NK-92 (cell line): ENCODE measurements around the gene GMPPB.

Source experiments
- DNase-seq: peaks from one replicate; lab custom pipeline; 2025; ENCODE audit not compliant: unreplicated experiment; lab: John Stamatoyannopoulos, UW

GMPPB gene

DNA sequence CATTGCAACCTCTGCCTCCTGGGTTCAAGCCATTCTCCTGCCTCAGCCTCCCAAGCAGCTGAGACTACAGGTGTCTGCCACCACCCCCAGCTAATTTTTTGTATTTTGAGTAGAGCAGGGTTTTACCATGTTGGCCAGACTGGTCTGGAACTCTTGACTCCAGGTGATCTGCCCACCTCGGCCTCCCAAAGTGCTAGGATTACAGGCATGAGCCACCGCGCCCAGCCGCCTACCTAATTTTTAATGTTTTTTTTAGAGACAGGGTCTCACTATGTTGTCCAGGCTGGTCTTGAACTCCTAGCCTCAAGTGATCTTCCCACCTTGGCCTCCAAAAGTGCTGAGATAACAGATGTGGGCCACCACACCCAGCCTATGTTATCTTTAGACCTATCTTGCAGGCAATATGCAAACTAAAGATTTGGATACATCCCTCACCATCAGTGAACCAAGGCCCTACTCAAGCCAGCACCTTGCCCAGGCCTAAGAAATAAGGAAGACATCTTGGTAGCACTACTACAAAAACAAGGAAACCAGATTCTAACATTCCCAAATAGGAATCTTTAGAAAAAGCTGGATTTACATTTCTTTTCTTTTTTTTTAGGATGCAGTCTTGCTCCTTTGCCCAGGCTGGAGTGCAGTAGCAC, 6.3 kb upstream of the GMPPB start:
- DNase-seq = no peak

DNA sequence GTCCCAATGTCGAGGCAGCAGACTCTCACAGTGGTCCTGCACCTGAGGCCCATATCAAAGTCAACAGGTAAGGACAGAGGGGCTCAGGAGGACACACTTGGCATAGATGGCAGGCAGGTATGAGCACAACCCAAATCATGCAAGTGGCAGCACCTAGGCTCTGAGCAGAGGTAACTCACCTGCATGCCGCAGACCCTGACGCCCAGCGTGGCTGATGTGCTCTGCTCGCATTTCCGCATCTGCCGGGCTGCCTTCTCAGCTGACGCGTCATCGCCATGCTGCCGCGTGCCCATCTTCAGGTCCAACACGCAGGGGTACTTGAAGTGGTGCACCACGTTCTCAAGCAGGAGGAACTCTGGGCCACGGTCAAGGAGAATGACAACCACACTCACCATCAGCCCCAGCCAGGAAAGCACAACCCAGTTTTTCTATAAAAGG, 4.2 kb upstream of the GMPPB start:
- no peak for DNase-seq

DNA sequence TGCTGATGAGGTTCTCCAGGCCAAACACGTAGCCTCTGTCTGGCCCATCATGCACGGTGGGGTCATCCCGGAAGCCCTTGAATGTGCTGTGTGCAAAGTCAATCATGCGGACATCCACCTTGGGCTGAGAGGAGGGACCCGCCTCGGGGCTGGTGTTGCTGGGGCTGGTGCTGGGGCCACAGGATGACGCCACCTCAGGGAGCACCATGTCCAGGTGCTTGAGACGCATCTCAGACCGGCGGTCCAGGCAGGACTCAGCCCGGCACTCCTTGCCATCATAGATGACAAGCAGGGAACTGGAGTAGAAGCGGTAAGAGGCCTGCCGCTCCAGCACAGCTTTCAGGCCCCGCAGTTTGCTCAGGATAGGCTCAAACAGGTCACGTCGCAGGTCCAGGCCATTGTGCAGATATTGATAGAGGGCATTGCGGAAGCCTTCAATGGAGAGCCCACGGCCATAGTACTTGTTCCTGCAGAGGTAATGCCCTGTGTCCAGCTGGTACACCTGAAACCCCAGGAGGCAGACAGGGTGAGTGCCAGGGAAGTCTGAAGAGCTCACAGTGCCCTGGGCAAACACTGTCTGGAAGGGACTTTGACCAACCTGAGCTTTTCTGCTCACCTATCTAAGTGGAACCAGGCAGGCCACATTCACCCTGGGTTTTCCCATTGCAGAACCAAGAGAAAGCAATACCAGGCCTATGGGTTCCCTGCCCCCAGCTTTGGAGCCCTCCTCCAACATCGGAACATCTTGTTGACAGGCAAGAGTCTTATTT, 3.6 kb upstream of the GMPPB start:
- no peak for DNase-seq

DNA sequence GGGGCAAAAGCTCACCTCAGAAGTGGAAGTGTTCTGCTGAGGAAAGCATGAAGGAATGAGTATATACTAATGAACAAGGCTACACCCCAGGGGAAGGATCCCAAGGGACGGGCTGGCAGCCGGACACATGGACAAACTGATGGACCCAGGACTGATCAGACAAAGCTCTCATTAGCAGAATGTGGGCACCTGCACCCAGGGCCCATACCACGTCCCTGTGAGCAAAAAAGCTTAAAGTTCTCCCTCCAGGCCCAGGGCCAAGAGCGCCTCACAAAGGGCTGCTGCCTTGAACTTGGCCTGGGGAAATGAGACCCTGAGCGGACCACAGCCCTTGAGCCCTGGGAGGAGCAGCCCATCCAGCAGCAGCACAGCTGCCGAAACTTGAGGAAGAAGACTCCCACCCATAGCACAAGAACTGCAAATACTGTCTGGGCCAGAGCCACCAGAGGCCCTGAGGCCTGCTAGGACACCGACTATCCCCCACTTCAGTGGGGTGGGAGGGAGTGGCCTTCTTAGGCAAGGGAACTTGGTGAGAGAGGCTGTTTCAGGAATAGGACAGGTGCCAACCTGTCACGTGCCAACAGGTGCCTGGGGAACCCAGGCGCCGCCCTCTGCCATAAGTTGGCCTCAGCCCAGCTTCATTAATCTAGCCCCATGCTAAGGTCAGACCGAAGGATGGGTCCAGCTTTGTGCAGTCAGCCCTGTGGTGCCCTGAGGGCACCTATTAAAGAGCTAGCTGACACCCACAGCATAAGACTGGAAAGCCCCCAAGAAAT, 2.3 kb upstream of the GMPPB start:
- no peak for DNase-seq

DNA sequence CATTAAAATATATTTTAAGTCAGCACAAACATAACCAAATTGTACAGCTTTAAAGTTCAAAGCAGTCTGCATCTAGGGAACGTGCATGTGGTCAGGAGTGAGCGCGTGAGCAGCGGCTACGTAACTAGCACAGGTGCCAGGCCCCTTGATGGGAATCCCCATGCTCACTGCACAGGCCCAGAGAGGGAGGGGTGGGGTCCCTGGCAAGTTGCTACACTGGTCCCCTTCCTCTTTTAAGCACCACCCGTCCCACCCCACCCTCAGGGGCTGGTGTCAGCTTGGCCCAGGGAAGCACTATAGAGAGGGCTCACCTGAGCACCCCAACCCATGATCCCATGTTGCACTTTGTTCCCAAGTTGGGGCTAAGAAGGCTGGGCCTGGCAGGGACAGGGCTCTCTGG, 835 bp upstream of the GMPPB start:
- no peak for DNase-seq

DNA sequence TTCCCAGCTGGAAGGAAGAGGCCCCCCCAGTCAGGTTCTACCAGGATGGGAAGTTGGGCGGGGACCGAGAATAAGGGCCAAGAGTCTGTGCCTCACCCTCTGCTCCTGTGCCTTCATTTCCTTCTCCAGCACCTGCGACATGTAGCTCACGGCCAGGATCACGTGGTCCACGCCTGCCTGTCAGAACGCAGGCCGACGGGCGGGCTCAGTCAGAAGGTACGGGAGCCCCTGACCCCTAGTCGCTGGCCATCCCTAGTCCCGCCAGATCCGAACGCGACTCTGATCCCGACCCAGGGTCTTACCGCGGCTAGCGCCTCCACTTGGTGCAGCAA, 489 bp downstream of the GMPPB start:
- no peak for DNase-seq

DNA sequence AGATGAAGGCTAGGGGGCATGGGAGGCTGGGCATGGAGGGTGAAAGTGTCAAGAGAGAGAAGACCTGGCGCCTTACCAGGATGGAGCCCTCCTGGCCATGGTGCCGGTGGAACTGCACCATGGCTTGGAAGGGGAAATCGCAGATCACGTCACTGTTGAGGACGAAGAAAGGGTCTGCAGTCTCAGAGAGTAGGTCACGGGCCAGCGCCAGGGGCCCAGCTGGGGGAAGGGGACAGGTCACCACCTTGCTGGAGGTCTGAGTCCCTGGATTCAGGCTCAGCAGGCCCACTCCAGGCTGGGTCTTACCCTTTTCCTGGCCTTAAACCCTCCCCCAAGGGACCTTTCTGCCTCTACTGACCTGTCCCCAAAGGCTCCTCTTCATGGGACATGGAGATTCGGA, 855 bp downstream of the GMPPB start:
- DNase-seq = no peak

DNA sequence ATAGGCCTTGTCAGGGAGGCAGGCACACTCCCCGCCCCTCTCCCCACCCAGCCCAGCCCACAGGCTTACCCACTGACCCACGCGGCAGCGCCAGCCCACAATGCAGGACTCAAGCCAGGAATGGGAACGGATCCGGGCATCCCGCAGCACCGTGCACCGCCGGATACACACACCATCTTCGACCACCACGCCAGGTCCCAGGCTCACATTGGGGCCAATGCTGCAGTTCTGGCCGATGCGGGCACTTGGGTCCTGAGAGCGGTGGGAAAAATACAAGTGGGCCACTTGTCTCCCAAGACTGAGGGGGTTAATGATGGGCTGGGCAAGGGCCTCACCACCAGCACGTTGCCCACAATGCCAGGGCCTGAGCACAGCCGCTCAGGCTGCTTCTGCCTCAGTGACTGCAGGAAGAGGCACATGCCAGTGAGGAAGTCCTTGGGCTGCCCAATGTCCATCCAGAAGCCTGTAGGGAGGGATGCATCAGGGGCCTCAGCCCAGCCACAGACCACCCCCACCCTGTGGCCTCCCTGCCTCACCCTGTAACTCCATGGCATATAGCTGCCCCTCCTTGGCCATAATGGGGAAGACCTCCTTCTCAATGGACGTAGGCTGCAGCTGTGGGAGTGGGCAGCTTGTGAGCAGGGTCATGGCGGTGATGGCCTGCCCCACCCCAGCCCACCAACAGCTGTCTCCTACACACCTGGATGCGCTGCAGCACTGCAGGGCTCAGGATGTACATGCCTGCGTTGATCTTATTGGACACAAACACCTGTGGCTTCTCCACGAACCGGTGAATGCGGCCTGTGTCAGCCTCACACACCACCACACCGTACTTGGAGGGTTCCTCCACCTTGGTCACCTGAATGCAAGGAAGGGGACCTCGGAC, 1.6 kb downstream of the GMPPB start:
- no peak for DNase-seq

DNA sequence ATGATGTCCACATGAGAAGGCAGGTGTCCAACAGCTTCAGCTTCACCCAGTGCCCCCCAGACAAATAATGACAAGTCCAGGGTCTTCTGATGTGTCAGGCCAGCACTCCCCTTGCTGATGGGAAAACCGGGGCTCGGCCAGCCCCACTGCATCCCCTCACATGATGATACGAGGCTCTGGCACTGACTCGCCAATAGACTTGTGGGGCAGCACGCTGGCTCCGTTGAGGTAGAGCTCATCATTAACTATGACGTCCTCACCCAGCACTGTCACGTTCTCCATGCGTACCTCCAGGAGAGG, 2.2 kb downstream of the GMPPB start:
- no peak for DNase-seq

DNA sequence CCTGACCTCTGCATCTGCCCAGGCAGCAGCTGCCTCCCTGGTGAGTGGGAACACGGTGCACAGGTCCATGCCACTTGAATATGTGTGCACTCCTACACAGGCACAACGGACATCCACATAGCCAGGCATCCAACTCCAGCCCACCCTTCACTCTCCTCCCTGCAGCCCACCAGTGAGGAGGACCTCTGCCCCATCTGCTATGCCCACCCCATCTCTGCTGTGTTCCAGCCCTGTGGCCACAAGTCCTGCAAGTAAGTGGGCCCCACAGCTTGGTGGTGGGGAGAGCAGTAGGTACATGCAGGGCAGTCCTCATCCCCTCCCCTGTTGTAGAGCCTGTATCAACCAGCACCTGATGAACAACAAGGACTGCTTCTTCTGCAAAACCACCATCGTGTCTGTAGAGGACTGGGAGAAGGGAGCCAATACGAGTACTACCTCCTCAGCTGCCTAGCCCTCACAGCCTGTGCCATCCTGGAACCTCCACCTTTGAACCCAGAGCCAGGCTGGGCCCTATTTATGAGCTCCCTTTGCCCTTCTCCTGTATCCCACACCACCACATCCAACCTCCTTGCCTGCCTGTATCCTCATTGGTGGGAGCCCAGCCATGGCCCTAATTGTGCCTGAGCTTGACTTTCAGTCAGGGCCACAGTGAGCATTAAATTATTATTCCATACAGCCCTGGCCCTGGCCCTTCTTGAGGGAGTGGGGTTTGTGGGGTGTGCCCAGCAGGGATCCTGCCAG, 2.7 kb downstream of the GMPPB start:
- no peak for DNase-seq

DNA sequence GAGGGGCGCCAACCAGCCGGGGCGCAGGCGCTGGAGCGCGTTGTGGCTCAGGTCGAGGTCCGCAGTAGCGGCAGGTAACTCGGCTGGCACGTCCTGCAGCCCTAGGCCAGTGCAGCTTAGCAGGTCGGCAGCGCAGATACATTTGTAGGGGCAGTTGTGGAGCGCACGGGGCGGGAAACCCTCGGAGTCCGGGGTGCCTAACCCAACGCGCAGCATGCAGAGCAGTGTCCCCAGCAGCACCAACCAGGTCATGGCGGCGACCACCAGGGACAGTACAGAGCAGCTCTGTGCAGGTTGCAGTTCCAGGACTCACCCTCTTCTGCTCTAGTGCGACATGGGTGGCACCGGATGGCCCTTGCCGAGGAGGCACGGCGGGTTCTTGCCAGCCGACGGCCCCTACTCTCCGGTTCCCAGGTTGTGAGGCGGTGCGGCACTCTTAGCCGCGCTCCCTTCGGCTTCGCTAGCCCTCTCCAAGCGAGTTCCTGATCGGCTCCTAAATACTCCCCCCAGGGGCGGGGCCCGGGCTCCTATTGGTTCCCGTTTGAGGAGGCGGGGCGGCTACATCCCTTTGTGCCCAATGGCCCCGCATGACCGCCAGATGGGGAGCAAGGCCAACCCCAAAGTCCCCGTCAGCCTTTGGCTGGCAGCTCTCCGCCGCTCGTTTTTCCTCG, 4.4 kb downstream of the GMPPB start, which contains the start of gene AMIGO3:
AMIGO3 (minus strand) TSS at position 471 of the 671 bp plus-strand sequence; CDS start at position 252, 219 bp downstream.
- peak; percentile 15 for DNase-seq

DNA sequence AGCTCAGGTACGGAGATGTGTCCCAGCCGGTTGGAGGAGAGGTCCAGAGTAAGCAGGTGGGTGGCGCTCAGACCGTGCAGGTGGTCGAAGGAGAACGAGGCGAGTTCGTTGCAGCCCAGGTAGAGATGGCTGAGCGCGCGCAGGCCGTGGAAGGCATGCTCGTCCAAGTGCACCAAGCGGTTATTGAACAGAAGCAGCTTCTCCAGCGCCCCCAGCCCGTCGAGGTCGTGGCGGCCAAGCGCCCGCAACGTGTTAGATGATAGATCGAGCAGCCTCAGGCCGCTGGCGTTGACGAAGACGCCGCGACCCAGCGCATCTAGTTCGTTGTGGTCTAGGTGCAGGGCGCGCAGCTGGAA, 4.9 kb downstream of the GMPPB start:
- no peak for DNase-seq

DNA sequence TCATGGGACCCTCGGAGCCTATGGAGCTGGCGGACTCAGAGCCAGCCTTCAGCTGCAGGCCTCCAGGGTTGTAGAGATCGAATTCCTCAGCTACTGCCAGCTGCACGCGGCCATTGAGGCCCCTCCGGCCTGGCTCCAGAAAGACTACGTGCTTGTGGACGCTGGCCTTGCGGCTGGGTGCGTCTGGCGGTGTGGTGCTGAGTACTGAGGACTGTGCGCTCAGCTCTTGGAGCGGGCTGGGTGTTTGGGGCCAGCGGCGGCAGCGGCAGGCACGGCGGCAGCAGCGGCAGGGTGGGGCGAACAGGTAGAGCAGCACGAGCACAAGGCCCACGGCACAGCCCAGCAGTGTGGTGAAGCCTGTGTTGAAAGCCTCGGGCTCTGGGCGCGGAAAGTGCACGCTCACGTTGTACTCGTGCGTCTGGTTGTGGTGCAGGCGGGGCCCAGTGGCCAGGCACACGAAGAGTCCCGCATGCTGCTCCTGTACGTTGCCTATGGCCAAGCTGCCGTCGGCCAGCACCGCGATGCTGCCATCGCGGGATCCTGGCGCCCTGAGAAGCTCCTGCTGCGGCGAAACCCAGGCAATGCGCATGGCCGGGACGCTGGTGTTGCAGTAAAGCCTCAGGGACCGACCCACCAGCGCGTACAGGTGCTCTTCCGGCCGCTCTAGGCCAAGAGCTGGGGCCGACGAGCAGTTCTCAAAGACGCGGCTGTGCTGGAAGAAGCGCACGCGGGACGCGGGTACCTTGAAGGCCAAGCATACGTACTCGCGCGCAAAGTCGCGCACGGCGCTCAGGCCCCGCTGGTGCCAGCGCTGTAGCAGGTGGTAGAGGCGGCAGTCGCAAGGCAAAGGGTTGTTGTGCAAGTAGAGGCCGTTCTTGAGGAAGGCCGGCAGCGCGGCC, 5.5 kb downstream of the GMPPB start:
- DNase-seq = no peak

DNA sequence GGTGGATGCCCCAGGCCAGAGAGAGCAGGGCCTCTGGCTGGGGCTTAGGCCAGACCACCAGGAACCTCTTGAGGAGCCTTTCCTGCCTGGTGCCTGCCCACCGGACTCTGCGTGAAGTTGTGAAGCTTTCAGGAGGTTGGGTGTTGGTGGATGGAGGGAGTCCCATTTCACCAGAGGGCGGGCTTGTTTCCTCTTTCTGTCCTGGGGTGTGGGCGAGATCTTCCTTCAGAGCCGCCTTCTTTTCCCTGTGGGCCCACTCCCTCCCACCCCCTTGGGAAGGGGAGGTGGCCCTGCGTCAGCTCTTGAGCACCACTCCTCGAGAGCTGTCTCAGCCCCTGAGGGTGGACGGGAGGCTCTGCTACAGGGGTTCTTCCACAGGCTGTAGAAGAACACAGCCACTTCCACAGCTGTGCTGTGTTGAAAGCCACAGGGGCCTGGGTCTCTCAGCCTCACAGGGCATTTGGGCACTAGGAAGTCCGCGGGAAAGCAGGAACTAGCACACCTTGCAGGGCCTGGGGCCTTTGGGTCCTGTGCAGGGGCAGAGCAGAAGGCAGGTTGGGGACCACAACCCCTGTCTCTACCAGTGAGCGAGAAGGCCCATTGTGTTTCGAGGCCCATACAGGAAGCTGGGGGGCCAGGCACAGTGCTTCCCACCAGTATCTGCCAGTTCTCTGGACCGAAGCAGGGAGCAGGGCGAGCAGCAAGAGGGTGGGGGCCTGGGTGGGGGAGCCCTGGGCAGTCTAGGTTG, 6.4 kb downstream of the GMPPB start:
- no peak for DNase-seq

DNA sequence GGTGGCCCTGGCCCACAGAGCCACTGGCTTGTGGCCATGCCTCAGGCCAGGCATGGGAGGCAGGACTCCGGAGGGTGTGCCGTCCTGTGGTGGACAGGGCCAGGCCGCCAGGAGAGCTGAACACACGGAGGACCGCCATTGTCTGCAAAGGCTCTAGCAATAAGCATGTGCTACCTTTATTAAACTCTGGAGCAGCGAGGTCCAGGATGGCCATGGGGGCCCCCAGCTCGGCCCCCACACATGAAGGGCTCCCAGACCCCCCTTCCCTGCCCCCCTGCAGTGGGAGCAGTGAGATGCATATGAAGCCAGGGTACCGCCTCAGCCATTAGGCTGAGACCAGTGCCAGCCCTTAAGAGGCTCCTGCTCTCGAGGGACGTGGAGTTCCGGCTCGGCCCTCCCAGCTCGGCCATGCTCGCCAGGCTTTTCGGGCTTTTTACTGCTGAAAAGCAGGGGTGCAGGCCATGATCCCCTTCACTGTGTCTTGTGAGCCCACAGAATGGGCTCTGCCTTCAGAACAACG, 7.0 kb downstream of the GMPPB start:
- DNase-seq = no peak

DNA sequence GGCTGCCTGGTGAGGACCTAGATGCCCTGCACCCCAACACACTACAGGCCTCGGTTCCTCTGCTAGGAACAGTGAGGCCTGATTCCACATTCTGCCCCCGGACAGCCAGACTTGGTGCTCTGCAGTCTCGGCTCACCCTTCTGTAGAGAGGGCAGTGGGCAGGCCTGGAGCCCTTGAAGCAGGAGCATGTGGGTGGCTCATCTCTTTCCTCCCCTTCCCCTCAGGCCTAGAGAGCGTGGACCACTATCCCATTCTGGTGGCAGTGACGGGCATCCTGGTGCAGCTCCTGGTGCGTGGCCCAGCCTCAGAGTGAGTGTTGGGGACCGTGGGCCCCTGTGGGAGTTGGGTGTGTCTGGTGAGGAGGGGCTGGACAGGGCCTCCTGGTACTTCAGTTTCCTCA, 7.6 kb downstream of the GMPPB start:
- no peak for DNase-seq

DNA sequence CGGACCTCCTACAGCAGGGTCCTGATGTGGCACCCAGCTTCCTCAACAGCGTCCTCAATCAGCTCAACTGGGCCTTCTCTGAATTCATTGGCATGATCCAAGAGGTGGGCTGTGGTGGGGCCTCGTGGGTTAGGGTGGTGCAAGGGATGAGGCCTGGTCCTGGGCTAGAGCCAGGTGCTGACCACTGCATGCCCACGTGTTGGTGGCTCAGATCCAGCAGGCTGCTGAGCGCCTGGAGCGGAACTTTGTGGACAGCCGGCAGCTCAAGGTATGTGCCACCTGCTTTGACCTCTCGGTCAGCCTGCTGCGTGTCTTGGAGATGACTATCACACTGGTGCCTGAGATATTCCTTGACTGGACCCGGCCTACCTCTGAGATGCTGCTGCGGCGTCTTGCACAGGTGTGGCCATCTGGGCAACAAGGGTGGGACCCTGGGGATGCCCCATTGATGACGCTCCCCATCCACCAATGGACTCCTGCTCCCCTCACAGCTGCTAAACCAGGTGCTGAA, 8.1 kb downstream of the GMPPB start:
- no peak for DNase-seq
